Motor neuron (in vitro differentiated cells): ENCODE data around the gene IMP3. TPM values are rescaled to one million over a fixed set of nuclear protein-coding genes. Genes with fewer than 3 reads are reported as not detected.
"Not testable (repeated sequence)": the region's sequence is repeated elsewhere in the genome, so short reads cannot be mapped to it uniquely, and the experiment has no call there.

Source experiments
- ATAC-seq, 8 experiments: fragments of 200-7000 bp; cut with Tn5 transposase; replicated peaks in 6 of 8; 2 replicates each; pipeline ENCODE4 v1.8.0; 2021; ENCODE audit warnings: mild to moderate bottlenecking in 8 of 8, moderate library complexity in 8 of 8
- H3K27ac ChIP-seq, 2 donors: fragments of 250-450 bp; sonication (Bioruptor Pico); 2 replicates each; pipeline ENCODE4 v1.9.0; 2021; ENCODE audit warnings: antibody characterized with exemption in 2 of 2, mild to moderate bottlenecking in 2 of 2, moderate library complexity in 1 of 2
- H3K4me1 ChIP-seq, 2 donors: fragments of 250-450 bp; sonication (Bioruptor Pico); replicated peaks in 1 of 2; 2 replicates each; pipeline ENCODE4 v1.6.1; 2021; ENCODE audit warnings: antibody characterized with exemption in 2 of 2, mild to moderate bottlenecking in 2 of 2, moderate library complexity in 1 of 2
- H3K4me3 ChIP-seq, 5 donors: fragments of 250-450 bp; sonication (Bioruptor Pico); 2 replicates each; pipeline ENCODE4 v1.9.0; 2021; ENCODE audit warnings: antibody characterized with exemption in 5 of 5, mild to moderate bottlenecking in 5 of 5, moderate library complexity in 4 of 5
- WGBS, 10 experiments: fragments of 450-650 bp; shearing (Covaris generic); methylation state at CpG; one replicate each; pipeline ENCODE4 v1.0.0; 2022; 5-methylcytosine and 5-hydroxymethylcytosine counted together
- in situ Hi-C, 9 experiments: fragments of 400-800 bp; cut with MboI; loops; one replicate each; pipeline ENCODE4 v1.15.0; 2021; ENCODE audit warnings: low sequenced_read_pairs in 9 of 9, low pct_unique_long_range_greater_than_20kb in 2 of 9; ENCODE audit not compliant: unreplicated experiment in 9 of 9
- total RNA-seq, 8 experiments: library from RNA; unstranded; fragments of 300-600 nt; gene quantifications; 2 replicates each; pipeline versions ENCODE4 v1.2.3 to v1.2.4, GENCODE V29; 2022

The IMP3 gene
- 10 to 100 TPM; 29.5 to 83.6 (median 42.7) TPM for total RNA-seq

GRCh38 chr15:75639709-75640482, at the start of gene IMP3:
Gene IMP3, minus strand, starts transcription at chr15:75640224. Its CDS starts 56 bp downstream, at chr15:75640168.
- Histone ChIP-seq H3K27ac (peak within 1 kb of the TSS; percentile 76 to 91), H3K4me3 (peak within 1 kb of the TSS; percentile 51 to 82 (median 70)), H3K4me1 (peaks cover 7 to 12% of the 10 kb centered on the region in 2 donors)
- peak; percentile 85 to 96 (median 95) for ATAC-seq
- 0% methylated on average over 3 to 10 of the region's 83 CpGs; no CpG with 5 or more reads in 7 of the 10 experiments for WGBS, 10 experiments
- in situ Hi-C loops: no loop called here

- not testable (repeated sequence) for H3K4me1 ChIP-seq, H3K27ac ChIP-seq, ATAC-seq, H3K4me3 ChIP-seq
- 63 to 93% (median 82%) methylated on average over 6 to 8 of the region's 20 CpGs; no CpG with 5 or more reads in 7 of the 10 experiments for WGBS, 10 experiments
- in situ Hi-C loops: loop anchor here in 2 of 9 experiments (25.0 kb wide), 1 partner anchor 123 kb away; no protein-coding TSS in a partner anchor
These were observed 49.4 kb upstream of the IMP3 start for GRCh38 chr15:75689429-75689828.

GRCh38 chr15:75688831-75689230, 48.8 kb upstream of the IMP3 start:
- ATAC-seq: no peak
- Histone ChIP-seq H3K4me1 (peaks cover 0 to 3% of the 10 kb centered on the region in 2 donors), H3K27ac (no peak overlapping the region), H3K4me3 (no peak overlapping the region)
- 80 to 88% methylated on average over 1 to 5 of the region's 26 CpGs; no CpG with 5 or more reads in 8 of the 10 experiments for WGBS, 10 experiments
- in situ Hi-C loops: loop anchor here in 2 of 9 experiments (25.0 kb wide), 1 partner anchor 123 kb away; no protein-coding TSS in a partner anchor

GRCh38 chr15:75688278-75688557, 48.2 kb upstream of the IMP3 start:
- Histone ChIP-seq H3K4me3 (no peak overlapping the region), H3K4me1 (peaks cover 3 to 7% of the 10 kb centered on the region in 2 donors), H3K27ac (no peak overlapping the region)
- ATAC-seq: no peak
- 80 to 100% (median 91%) methylated on average over 1 to 4 of the region's 7 CpGs; no CpG with 5 or more reads in 7 of the 10 experiments for WGBS, 10 experiments
- in situ Hi-C loops: loop anchor here in 2 of 9 experiments (25.0 kb wide), 1 partner anchor 124 kb away; no protein-coding TSS in a partner anchor

GRCh38 chr15:75687486-75688277, 47.7 kb upstream of the IMP3 start:
- ATAC-seq: peak in 1 of 8 experiments; percentile 41
- Histone ChIP-seq H3K4me3 (no peak overlapping the region), H3K27ac (no peak overlapping the region), H3K4me1 (peaks cover 3 to 7% of the 10 kb centered on the region in 2 donors)
- WGBS, 10 experiments: 60 to 100% (median 90%) methylated on average over 1 to 12 of the region's 44 CpGs; no CpG with 5 or more reads in 4 of the 10 experiments
- in situ Hi-C loops: loop anchor here in 2 of 9 experiments (25.0 kb wide), 1 partner anchor 125 kb away; no protein-coding TSS in a partner anchor

GRCh38 chr15:75686212-75686642, 46.2 kb upstream of the IMP3 start:
- H3K27ac ChIP-seq, H3K4me1 ChIP-seq, H3K4me3 ChIP-seq: not testable (repeated sequence)
- WGBS, 10 experiments: no CpG with 5 or more reads among the region's 14 CpGs
- in situ Hi-C loops: loop anchor here in 2 of 9 experiments (25.0 kb wide), 1 partner anchor 126 kb away; no protein-coding TSS in a partner anchor
- ATAC-seq: peak; percentile 70 to 89 (median 84)

GRCh38 chr15:75685195-75685594, 45.2 kb upstream of the IMP3 start:
- H3K4me1 ChIP-seq: peaks cover 3 to 7% of the 10 kb centered on the region in 2 donors
- in situ Hi-C loops: loop anchor here in 2 of 9 experiments (25.0 kb wide), 1 partner anchor 127 kb away; no protein-coding TSS in a partner anchor
- H3K4me3 ChIP-seq: no peak overlapping the region
- 75% methylated on average over 2 of the region's 12 CpGs; no CpG with 5 or more reads in 9 of the 10 experiments for WGBS, 10 experiments
- H3K27ac ChIP-seq: no peak overlapping the region
- ATAC-seq: no peak

GRCh38 chr15:75684648-75685047, 44.6 kb upstream of the IMP3 start:
- Histone ChIP-seq H3K4me1 (peaks cover 3 to 7% of the 10 kb centered on the region in 2 donors), H3K4me3 (no peak overlapping the region), H3K27ac (no peak overlapping the region)
- WGBS, 10 experiments: 72 to 100% (median 97%) methylated on average over 1 to 3 of the region's 10 CpGs; no CpG with 5 or more reads in 4 of the 10 experiments
- ATAC-seq: no peak
- in situ Hi-C loops: loop anchor here in 2 of 9 experiments (25.0 kb wide), 1 partner anchor 128 kb away; no protein-coding TSS in a partner anchor

GRCh38 chr15:75683646-75684312, 43.8 kb upstream of the IMP3 start:
- in situ Hi-C loops: loop anchor here in 2 of 9 experiments (25.0 kb wide), 1 partner anchor 129 kb away; no protein-coding TSS in a partner anchor
- ATAC-seq: peak; percentile 49 to 93 (median 80)
- H3K4me3 ChIP-seq: not testable (repeated sequence)

GRCh38 chr15:75682181-75683135, 42.4 kb upstream of the IMP3 start:
- Histone ChIP-seq H3K4me3 (no peak overlapping the region), H3K4me1 (peaks cover 3 to 11% of the 10 kb centered on the region in 2 donors), H3K27ac (no peak overlapping the region)
- in situ Hi-C loops: loop anchor here in 2 of 9 experiments (25.0 kb wide), 1 partner anchor 130 kb away; no protein-coding TSS in a partner anchor
- ATAC-seq: no peak
- WGBS, 10 experiments: 75 to 100% (median 89%) methylated on average over 2 to 5 of the region's 40 CpGs; no CpG with 5 or more reads in 7 of the 10 experiments

More at GRCh38 chr15:75683646-75684312, 43.8 kb upstream of the IMP3 start:
- 100% methylated on average over 1 of the region's 14 CpGs; no CpG with 5 or more reads in 9 of the 10 experiments for WGBS, 10 experiments
- H3K27ac ChIP-seq, H3K4me1 ChIP-seq: not testable (repeated sequence)

- H3K4me1 ChIP-seq: peaks cover 3 to 13% of the 10 kb centered on the region in 2 donors
- no peak for ATAC-seq
- in situ Hi-C loops: loop anchor here in 2 of 9 experiments (25.0 kb wide), 1 partner anchor 132 kb away; no protein-coding TSS in a partner anchor
- WGBS, 10 experiments: 70 to 100% (median 77%) methylated on average over 2 to 6 of the region's 11 CpGs; no CpG with 5 or more reads in 5 of the 10 experiments
- no peak overlapping the region for H3K4me3 ChIP-seq
- H3K27ac ChIP-seq: no peak overlapping the region
These were observed 40.2 kb upstream of the IMP3 start for GRCh38 chr15:75680007-75680789.
